Stimulated activated CD4-positive, alpha-beta T cell treated with anti-CD3 and anti-CD28 coated beads, Interleukin-1b, Interleukin-23, amount 100 ng/mL, for 24 hours (primary cell): ENCODE results near the gene PMF1.

Experiments used
- DNase-seq, 4 experiments: peaks; one replicate each; pipeline ENCODE4 v3.0.0-alpha.2; 2020; ENCODE audit warnings: low read depth in 4 of 4, low spot score in 1 of 4

PMF1 gene

DNA sequence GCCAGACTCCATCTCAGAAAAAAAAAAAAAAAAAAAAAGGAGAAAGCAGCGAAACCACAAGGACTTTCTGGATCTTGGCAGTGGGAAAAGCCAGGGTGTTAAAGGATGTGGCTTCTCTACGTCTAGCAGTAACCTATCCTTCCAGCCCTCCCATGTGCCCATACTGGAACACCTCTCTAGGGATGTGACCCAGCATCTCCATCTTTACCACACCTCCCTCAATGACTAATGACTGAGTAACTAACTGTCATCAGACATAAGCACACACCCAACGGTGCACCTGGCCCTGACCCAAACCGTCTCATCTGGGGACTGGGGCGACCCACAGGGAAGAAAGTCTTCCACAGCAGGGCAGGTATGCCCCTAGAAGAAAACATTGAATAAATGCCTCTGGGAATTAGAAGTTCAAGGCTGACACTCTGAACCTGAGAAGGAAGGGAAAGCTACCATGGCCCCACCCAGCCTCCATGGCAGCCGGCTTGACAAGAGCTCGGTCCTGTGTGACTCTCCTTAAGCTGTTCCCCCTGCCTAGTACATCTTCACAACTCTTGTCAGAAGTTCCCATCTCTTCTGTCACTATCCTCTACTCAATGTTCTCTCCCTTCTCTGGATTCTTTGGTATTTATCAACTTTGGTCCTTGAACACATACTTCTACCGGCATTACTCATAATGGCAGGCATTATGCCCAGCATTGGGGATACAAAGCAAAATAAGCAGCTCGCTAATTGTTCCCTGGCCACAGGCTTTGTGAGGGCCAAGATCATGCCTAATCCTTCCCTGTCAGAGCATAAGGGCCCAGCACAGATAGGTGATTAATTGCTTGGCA is 49.9 kb downstream of the PMF1 start:
- DNase-seq = no peak

DNA sequence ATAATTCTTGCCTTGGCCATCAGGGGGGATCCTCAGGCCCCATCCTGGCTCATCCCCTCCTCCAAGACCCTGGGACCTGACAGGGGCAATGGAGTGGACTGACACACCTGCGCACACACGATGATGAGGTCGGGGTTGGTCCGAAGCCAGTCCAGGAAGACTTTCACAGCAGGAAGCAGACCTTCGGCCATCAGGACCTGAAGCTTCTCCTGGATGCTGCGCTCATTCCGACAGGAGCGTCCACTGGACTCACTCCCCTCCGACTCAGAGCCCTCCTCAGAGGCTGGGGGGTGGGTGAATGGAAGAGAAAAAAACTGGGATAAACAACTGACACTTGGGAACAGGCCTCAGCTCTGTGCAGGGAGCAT is 50.5 kb downstream of the PMF1 start:
- DNase-seq = no peak

DNA sequence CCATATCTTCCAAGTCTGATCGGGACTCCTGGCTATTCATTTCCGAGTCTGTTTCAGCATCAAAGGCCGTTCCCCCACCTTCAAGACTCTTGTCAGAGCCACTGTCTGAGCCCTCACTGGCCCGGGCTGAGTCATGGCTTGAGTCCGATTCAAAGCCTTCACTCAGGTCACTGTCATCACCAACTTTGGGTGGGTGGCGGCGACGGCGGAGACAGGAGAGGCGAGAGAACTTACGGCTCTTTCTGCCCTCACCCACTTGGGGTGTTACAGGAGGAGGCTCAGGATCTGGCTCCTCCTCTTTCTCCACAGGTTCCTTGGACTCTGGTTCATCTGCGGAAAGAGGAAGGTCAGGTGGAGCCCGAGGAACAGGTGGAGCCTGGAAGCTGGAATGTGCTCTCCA is 53.2 kb downstream of the PMF1 start:
- DNase-seq = no peak

DNA sequence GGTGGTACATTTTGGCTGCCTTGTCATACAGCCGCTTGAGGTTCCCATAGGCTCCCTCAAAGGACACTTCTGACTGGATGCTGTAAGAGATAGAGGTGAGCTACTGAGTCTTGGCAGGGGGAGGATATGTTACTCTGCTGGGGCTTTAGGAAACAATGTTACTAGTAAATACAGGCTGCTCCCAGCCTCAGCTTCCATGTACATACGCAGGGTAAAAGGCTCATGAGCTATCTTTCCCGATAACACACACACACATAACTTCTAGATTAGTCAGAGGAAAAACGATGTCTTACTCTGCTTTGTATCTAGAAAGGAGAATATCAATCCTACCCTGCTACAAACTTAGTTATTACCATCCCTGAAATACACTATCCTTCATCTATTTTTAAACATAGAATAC is 55.5 kb downstream of the PMF1 start:
- DNase-seq = no peak

DNA sequence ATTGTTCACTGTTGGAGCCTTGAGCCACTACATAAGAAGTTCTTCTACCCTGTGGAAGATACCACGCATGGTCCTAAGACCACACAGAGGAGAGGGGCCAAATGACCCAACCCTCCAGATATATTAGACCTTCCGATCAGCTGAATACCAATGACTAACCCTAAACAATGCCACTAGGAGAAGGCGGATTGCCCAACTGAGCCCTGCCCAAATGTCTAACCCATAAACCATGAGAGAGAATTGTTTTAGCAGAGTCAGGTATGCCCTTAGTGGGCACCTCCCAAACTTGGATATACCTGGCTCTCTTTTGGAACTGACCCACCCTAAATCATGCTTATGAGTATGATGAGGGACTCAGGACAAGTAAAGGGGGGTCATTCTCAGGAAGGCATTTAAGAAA is 57.5 kb downstream of the PMF1 start:
- no peak for DNase-seq

DNA sequence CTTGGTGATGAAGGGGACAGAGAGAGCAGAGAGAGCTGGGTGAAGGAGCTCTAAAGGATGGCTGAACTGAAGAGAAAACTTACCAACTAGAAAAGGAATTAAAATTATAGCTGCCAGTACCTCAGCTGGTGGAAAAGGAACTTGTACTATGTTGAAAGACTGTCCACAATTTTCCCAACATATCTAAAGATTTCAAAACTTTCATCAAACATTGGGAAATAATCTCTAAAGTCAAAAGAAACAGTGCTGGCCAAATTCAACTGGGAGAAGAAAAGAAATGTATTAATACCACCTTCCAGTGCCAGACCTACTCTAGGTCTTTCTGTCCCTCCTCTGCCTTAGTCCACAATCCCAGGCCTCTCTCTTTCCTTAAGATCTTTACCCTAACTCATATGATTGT is 63.7 kb downstream of the PMF1 start:
- DNase-seq = no peak

DNA sequence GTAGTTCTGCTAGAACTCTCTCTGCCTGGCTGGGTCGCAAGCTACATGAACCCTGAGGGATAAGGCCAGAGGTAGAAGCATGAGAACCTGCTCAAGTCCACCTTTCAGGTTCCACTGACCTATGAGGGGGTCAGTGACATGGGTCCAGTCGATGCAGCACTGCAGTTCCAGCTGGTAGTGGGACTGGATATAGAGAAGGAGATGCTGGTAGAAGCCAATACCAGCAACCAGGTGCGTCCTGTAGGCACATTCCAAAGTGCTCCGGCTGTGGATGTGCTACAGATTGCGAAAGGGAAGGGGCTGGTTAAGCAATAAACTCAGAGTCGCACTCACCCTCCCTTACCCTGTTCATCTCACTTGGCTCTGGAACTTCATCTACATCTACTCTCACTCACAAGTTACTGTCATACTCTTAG is 64.2 kb downstream of the PMF1 start:
- no peak for DNase-seq

DNA sequence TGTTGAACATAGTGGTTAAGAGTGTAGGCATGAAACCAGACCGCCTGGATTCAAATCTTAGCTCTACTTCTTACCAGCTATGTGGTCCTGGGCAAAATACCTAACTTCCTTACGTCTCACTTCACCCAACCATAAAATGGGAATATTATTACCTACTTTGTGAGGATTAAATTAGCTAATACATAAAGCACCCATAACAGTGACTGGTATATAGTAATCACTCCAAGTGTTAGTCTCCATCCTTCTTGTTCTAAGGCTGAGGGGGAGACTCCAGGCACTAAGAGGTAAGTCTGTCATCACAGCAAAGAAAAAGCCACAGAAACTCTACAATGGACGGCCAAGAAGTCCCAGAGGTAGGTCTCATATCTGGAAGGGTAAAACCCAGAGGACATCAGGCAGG is 67.0 kb downstream of the PMF1 start:
- no peak for DNase-seq

DNA sequence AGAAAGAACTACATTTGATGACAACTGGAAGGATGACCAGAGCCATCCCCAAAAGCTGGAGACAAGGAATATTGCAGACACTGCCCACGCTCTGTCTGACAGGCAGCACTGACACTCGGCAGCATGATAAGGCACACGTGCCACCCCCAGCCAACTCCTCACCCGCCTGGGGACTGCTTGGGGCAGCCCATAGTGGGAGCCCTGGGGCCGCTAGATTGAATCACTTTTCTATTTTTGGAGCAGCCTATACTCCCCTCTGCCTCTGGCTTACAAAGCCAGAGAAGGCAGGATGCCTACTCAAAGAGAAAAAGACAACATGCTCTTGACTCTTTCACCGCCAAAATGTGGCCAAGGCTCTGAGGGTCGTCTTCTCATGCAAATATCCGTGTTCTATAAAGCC is 68.5 kb downstream of the PMF1 start:
- DNase-seq = peak in 2 of 4 experiments; percentile 40 to 53

DNA sequence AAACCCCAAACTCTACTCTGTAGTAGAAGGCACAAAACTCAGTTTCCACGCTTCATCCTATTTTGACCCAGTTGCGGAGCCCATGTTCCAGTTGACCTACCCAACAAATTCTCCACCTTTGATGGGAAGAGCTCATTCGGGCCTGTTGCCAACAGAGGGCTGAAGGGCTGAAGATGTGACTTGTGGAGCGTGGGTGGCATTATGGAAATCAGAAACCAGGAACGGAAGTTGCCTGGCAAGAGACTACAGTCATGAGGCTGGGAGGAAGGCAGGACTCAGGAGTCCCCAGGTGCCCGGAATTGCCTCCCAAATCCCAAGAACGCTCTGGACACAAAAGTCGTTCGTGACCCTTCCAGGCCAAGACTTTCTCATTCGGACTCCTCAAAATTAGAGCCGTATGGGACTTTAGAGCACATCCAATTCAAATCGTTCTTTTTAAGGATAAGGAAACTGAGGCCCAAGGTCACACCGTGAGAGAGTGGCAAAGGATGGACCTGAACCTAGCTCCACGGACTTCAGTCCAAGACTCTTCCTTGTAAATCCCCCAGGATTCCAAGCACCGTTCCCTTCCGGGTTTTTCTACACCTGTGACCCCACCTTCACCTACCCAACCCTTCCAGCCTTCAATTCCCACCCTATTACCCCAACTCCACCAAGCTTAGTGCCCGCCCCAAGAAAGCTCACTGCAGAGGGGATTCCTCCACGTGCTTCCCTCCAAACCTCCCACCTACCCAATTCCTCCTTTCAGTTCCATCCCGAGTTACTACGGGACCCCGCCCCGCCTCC is 69.1 kb downstream of the PMF1 start:
- DNase-seq = no peak

DNA sequence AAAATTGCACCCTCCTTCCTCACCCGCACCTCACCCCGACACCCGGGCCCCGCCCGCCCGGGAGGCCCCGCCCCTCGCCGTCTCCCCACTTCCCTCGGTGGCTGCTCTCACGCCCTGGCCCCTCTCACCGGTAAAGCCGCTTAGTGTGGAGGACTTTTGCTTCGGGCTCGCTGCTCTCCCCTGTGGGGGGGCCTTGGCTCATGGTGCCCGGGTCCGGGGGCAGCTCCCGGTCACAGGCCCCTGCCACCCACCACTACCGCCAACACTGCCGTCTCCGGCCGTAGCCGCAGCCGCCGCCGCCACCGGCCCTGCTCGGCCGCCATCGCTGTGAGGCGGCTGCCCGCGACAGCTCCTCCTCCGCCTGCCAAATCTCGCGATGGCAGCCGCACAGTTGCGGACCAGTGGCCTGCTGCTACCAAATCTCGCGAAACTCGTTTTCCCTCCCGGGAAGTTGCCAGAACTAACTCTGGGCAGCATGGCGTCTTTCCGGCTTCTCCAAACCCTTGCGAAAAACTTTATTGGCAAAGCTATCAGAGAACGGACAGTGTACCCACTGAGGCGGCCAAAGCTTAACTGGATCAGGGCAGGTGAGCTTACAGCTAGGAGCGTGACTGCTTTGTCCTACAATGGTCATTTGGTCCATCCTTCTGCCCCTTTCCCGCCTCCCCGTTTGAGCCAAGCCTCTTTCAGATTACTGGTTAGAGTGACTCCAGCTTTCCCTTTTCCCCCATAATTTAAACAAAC is 69.8 kb downstream of the PMF1 start, which contains the start of gene SMG5:
Gene SMG5 (minus strand): TSS at position 347 of the 744 bp plus-strand sequence. CDS start 145 bp downstream, at position 202.
- peak; percentile 85 to 95 (median 90) for DNase-seq

DNA sequence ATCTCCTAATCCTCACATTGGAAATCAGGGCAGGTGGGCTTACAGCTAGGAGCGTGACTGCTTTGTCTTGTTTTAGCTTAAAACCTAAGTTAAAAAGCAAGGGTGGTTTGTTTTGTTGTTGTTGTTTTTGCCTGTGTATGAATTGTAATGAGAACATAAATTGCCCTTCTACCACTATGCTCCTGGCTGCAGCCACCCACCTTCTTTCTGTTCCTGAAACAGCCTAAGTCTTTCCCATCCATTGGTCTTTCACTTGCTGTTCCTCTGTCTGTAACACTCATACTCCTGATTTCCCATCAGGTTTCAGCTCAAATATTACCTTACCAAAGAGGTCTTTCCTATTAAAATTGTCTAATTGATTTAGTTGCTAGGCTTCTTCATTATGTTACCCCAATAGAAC is 70.7 kb downstream of the PMF1 start:
- no peak for DNase-seq

DNA sequence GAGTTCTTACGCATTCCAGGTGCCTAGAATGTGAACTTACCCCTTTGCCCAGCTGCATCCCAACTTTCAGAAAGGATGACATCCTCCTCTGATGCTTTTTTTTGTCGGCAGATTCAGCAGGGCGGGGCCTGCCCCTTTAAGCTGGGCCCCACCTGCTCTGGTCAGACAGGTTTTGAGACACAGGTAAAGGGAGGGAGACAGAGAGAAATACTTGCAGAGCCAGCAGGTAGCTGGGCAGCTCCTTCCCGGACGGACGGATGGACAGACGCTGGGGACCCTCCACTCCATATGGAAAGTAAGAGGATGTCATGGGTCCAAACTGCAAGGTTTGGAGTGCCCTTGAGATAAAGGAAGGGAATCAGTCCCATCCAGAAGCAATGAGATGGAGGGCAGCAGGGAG is 71.3 kb downstream of the PMF1 start, which contains the start of gene TMEM79:
Gene TMEM79 (plus strand): TSS at position 214 of the 400 bp plus-strand sequence. CDS start 902 bp downstream, outside the sequence.
- DNase-seq = no peak

DNA sequence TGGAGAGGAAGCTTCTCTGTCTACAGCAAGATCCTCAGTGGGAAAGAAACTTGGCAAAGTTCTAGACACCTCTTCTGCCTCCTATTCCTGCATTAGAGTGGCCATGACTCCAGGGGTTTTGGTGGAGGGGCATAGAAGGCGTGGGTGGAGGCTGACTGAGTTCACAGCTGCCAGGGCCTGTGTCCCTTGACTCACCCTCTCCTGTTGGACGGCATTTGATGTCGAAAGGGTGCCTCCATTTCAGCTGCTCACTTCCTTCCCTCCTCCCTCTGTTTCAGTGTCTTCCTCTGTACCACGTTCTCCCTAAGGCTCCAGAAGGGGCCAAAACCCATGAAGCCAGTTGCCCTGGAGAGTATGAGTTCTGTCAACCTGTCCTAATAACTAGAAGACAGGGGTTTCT is 72.0 kb downstream of the PMF1 start:
- DNase-seq = no peak

DNA sequence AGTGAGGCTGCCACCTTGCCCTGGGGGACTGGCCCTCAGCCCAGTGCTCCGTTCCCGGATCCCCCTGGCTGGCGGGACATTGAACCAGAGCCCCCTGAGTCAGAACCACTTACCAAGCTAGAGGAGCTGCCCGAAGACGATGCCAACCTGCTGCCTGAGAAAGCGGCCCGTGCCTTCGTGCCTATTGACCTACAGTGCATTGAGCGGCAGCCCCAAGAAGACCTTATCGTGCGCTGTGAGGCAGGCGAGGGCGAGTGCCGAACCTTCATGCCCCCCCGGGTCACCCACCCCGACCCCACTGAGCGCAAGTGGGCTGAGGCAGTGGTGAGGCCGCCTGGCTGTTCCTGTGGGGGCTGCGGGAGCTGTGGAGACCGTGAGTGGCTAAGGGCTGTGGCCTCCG is 72.6 kb downstream of the PMF1 start:
- DNase-seq = no peak

DNA sequence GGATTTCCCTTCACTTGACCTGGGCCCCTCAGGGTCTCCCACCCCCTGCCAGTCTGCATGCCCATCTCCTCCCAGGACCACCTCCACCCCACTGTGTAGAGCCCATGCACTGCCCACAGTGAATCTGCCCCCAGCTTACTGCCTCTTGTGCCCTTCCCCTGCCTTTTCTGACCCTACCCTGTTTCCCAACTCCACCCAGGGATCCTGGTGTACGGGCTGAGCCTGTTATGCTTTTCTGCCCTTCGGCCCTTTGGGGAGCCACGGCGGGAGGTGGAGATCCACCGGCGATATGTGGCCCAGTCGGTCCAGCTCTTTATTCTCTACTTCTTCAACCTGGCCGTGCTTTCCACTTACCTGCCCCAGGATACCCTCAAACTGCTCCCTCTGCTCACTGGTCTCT is 73.3 kb downstream of the PMF1 start:
- no peak for DNase-seq
